GM21529 (cell line): ENCODE data around the gene ROR2.
A peak's percentile ranks its signal among the peaks of the same experiment; 100 is the strongest.
"Not testable (repeated sequence)": the region's sequence is repeated elsewhere in the genome, so short reads cannot be mapped to it uniquely, and the experiment has no call there.

Experiments used
- ATAC-seq: cut with Tn5 transposase; IDR thresholded peaks from one replicate; pipeline ENCODE4 v1.9.1; 2021; ENCODE audit not compliant: unreplicated experiment

The ROR2 gene

GRCh38 chr9:91540506-91540905, 409.5 kb downstream of the ROR2 start:
- not testable (repeated sequence) for ATAC-seq

GRCh38 chr9:91536211-91536691, 413.8 kb downstream of the ROR2 start:
- no peak for ATAC-seq

- no peak for ATAC-seq
Measured at GRCh38 chr9:91534374-91534773, 415.7 kb downstream of the ROR2 start.

DNA sequence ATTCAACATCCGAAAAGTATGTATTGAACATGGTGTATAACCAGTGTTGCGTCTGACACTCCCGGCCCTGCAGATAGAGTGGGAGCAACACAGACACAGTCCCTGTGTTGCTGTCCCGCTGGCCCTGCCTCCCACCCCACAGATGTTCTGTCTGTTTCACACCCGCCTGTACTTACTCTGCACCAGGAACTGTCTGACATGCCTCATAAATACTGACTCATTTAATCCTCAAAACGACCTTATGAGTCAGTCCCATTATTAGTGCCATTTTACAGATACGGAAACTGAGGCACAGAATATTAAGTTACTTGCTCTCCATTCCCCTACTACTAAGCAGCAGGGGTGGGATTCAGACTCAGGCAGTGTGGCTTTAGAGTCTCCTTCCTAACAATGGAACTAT, 416.6 kb downstream of the ROR2 start:
- no peak for ATAC-seq

GRCh38 chr9:91532325-91532724, 417.7 kb downstream of the ROR2 start:
- no peak for ATAC-seq

- ATAC-seq = no peak
Measured at GRCh38 chr9:91530829-91531228, 419.2 kb downstream of the ROR2 start.

GRCh38 chr9:91522481-91522880, 427.5 kb downstream of the ROR2 start:
- no peak for ATAC-seq

DNA sequence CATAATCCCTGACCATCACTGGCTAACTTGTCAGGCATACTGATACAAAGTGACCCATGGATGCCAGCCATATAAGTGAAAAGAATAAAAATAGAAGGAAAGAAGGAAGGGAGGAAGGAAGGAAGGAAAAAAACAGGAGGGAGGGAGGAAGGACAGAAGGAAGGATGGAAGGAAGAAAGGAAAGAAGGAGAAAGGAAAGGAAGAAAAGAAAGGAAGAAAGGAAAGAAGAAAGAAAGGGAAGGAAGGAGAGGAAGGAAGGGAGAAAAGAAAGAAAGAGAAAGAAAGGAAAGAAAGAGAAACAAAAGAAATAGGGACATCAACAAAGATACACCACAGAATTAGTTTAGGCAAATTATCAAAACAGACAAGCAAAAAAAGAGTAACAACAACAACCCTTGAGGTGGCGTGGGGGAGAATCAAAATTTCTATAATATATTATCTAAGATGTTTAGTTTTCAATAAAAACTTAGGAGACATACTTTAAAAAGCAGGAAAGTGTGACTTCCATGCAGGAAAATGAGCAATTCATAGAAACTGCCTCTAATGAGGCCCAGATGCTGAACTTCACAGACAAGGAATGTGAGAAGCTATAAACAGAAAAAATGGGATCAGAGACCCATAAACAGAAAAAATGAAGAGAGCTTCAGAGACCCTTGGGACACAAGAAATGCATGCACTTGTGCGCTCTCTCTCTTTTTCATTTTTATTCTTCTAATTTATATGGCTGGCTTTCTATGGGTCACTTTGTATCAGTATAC, 430.3 kb downstream of the ROR2 start:
- no peak for ATAC-seq

DNA sequence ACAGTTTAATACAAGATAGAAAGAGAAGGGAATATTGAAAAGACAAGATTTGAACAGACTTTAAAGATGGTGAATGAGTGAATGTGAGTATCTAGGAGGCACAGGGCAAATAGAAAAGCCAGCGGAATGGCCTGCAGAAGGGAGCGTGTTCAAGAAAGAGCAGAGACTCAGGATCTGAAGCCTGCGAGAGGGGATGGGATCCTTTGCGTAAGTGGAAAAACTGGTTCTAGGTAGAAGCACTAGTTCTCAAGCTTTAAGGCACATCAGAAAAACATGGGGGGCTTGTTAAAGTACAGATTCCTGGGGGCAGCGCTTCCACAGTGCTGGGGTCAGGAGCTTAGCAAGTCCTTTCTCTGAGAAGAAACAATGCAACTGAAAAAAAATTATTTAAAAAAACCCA, 431.6 kb downstream of the ROR2 start:
- no peak for ATAC-seq

DNA sequence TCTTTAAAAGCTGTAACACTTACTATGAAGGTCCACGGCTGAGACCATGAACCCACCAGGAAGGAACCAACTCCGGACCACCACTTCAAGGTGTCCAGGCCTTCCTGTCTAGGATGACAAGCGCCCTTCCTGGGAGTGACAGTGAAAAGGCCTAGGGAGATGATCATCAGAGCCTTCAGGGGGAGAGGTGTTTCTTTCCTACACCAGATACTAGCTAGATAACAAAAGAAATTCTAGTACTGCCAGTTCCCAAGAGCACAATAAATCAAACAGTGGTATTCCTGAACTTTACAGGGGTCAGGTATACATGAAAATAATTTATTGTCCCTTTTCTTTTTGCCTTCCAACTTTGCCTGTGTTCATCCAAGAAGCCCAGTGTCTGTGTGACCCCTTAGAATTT, 432.2 kb downstream of the ROR2 start:
- ATAC-seq = no peak

DNA sequence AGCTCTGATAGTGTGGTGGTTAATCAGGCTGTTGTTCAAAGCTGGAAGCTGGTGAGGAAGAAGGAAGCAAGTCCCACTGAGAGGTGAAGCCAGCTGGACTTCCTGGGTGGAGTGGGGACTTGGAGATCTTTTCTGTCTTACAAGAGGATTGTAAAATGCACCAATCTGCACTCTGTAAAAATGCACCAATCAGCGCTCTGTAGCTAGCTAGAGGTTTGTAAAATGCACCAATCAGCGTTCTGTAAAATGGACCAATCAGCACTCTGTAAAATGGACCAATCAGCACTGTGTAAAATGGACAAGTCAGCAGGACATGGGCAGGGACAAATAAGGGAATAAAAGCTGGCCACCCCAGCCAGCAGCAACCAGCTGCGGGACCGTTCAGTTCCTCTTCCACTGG, 432.7 kb downstream of the ROR2 start:
- ATAC-seq = not testable (repeated sequence)

DNA sequence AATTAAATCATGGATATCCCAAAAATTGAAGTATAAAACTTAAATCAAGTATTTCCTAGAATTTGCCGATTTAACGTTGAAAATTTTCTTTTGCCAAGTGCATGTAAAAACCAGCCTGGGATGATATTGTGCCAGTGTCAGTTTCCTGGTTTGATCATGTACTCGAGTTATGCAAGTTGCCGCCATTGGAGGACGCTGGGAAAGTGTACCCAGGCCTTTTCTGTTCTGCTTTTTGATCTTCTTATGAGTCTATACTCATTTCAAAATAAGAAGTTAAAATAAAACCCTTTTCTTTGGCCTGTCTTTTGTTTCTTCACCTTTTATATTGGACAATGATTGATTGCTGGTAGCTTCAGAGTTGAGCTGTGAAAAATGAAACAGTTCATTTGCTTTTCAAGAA, 433.3 kb downstream of the ROR2 start:
- no peak for ATAC-seq

DNA sequence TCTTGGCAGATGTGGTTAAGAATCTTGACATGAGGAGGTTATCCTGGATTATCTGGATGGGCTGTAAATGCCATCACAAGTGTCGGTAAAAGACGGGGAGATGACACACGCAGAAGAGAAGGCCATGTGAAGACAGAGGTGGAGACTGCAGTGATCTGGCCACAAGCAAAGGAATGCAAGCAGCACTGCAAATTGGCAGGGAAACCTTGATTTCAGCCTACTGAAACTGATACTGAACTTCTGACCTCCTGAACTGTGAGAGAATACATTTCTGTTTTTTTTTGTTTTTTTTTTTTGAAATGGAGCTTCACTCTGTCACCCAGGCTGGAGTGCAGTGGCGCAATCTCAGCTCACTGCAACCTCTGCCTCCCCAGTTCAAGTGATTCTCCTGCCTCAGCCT, 433.9 kb downstream of the ROR2 start:
- ATAC-seq = no peak

- ATAC-seq = peak; percentile 72
Measured at GRCh38 chr9:91515074-91515687, 434.8 kb downstream of the ROR2 start.
